DOHH2 (cell line): Measurements from ENCODE around the gene TEN1.

ENCODE experiments used
- H3F3A ChIP-seq: fragments of 200-600 bp; sonication (generic), shearing (Covaris generic); 2 replicates; pipeline ENCODE4 v1.6.0; 2016; ENCODE audit warnings: antibody characterized with exemption, mild to moderate bottlenecking; ENCODE audit not compliant: control insufficient read depth, insufficient read depth
- H3K27ac ChIP-seq: fragments of 200-600 bp; sonication (generic); 2 replicates; pipeline ENCODE4 v1.5.1; 2014; ENCODE audit warnings: low read depth, mild to moderate bottlenecking, low read length, moderate library complexity
- H3K27me3 ChIP-seq: fragments of 200-600 bp; sonication (generic); 2 replicates; pipeline ENCODE4 v1.6.1; 2014; ENCODE audit warnings: mild to moderate bottlenecking, low read length, mixed read lengths; ENCODE audit not compliant: control insufficient read depth
- H3K36me3 ChIP-seq: fragments of 200-600 bp; sonication (generic); 2 replicates; pipeline ENCODE4 v1.6.1; 2014; ENCODE audit warnings: mild to moderate bottlenecking, low read length, moderate library complexity, mixed read lengths; ENCODE audit not compliant: control insufficient read depth
- H3K4me1 ChIP-seq: fragments of 200-600 bp; sonication (generic); 2 replicates; pipeline ENCODE4 v1.6.1; 2014; ENCODE audit warnings: mild to moderate bottlenecking, low read length, mixed read lengths; ENCODE audit not compliant: control insufficient read depth
- H3K4me2 ChIP-seq: fragments of 200-600 bp; sonication (generic); 2 replicates; pipeline ENCODE4 v1.6.0; 2014; ENCODE audit warnings: mild to moderate bottlenecking, low read length, moderate library complexity
- H3K4me3 ChIP-seq: fragments of 200-600 bp; sonication (generic); 2 replicates; pipeline ENCODE4 v1.5.1; 2014; ENCODE audit warnings: mild to moderate bottlenecking, low read length, mixed read lengths
- H3K79me2 ChIP-seq: fragments of 200-600 bp; sonication (generic); 2 replicates; pipeline ENCODE4 v1.6.1; 2014; ENCODE audit warnings: mild to moderate bottlenecking, low read length, mixed read lengths; ENCODE audit not compliant: control insufficient read depth
- H3K9me2 ChIP-seq: fragments of 200-600 bp; sonication (generic); replicated peaks from 2 replicates; pipeline ENCODE4 v1.6.1; 2014; ENCODE audit warnings: mild to moderate bottlenecking, low read length, mixed read lengths; ENCODE audit not compliant: control insufficient read depth
- H3K9me3 ChIP-seq: fragments of 200-600 bp; sonication (generic); 2 replicates; pipeline ENCODE4 v1.6.1; 2014; ENCODE audit warnings: antibody characterized with exemption, low read length, mixed read lengths; ENCODE audit not compliant: control insufficient read depth, insufficient read depth
- H4K20me1 ChIP-seq: fragments of 200-600 bp; sonication (generic); 2 replicates; pipeline ENCODE4 v1.6.0; 2014; ENCODE audit warnings: low read depth, mild to moderate bottlenecking, antibody characterized with exemption, low read length, moderate library complexity; ENCODE audit not compliant: control insufficient read depth, insufficient read depth
- CTCF ChIP-seq: fragments of 200-600 bp; sonication (generic); IDR thresholded peaks from one replicate; pipeline ENCODE4 v1.5.1; 2014; ENCODE audit warnings: antibody characterized with exemption, mild to moderate bottlenecking, low read depth, low read length; ENCODE audit not compliant: poor library complexity, severe bottlenecking
- EZH2phosphoT487 ChIP-seq: fragments of 200-600 bp; sonication (generic); IDR thresholded peaks from 2 replicates; pipeline ENCODE4 v1.6.1; 2017; ENCODE audit warnings: borderline replicate concordance, mild to moderate bottlenecking, antibody characterized with exemption, low read length, moderate library complexity, mixed read lengths

Gene TEN1

GRCh38 chr17:76003915-76004314 is 24.9 kb downstream of the TEN1 start:
- Histone ChIP-seq H3K27me3 (no peaks in the 10 kb centered on the region), H3F3A (no peaks in the 10 kb centered on the region), H3K4me3 (no peak overlapping the region), H3K9me3 (no peaks in the 10 kb centered on the region), H3K9me2 (no peaks in the 10 kb centered on the region), H3K27ac (no peak overlapping the region), H3K36me3 (0 out of 2 replicates have a peak, but pooled peaks cover 6% of the 10 kb centered on the region), H4K20me1 (no peaks in the 10 kb centered on the region), H3K4me2 (no peak overlapping the region), H3K79me2 (no peaks in the 10 kb centered on the region), H3K4me1 (peaks cover 3% of the 10 kb centered on the region; the same call in 1 of the 2 replicates)
- TF ChIP-seq EZH2phosphoT487 (no peak), CTCF (no peak)

- Histone ChIP-seq H4K20me1 (no peaks in the 10 kb centered on the region), H3K27me3 (no peaks in the 10 kb centered on the region), H3F3A (no peaks in the 10 kb centered on the region), H3K9me2 (no peaks in the 10 kb centered on the region), H3K4me1 (peaks cover 3% of the 10 kb centered on the region; the same call in 1 of the 2 replicates), H3K9me3 (no peaks in the 10 kb centered on the region), H3K27ac (no peak overlapping the region), H3K4me3 (no peak overlapping the region), H3K36me3 (0 out of 2 replicates have a peak, but pooled peaks cover 6% of the 10 kb centered on the region), H3K79me2 (no peaks in the 10 kb centered on the region), H3K4me2 (no peak overlapping the region)
- TF ChIP-seq EZH2phosphoT487 (no peak), CTCF (no peak)
These were observed 25.8 kb downstream of the TEN1 start for GRCh38 chr17:76004750-76005262.

- H3K36me3 ChIP-seq: 0 out of 2 replicates have a peak, but pooled peaks cover 3% of the 10 kb centered on the region
- H3K4me2 ChIP-seq: no peak overlapping the region
- no peaks in the 10 kb centered on the region for H3K9me3 ChIP-seq
- no peak overlapping the region for H3K4me3 ChIP-seq
- no peaks in the 10 kb centered on the region for H4K20me1 ChIP-seq
- H3K27ac ChIP-seq: no peak overlapping the region
- H3F3A ChIP-seq: no peaks in the 10 kb centered on the region
- TF ChIP-seq EZH2phosphoT487 (no peak), CTCF (peak; percentile 85)
- H3K4me1 ChIP-seq: no peaks in the 10 kb centered on the region
- no peaks in the 10 kb centered on the region for H3K79me2 ChIP-seq
- H3K9me2 ChIP-seq: no peaks in the 10 kb centered on the region
- H3K27me3 ChIP-seq: no peaks in the 10 kb centered on the region
These were observed 26.5 kb downstream of the TEN1 start for GRCh38 chr17:76005263-76006149.
